ENCODE data around the gene VAPA.
"Not testable (repeated sequence)": the region's sequence is repeated elsewhere in the genome, so short reads cannot be mapped to it uniquely, and the experiment has no call there.

VAPA gene

GRCh38 chr18:9886005-9886348 lies 27.8 kb upstream of the VAPA start:
- no peak for DNase-seq (ENCODE audit: low spot score)

- no peak for DNase-seq (ENCODE audit: low spot score)
Measured at GRCh38 chr18:9887992-9888391, 25.8 kb upstream of the VAPA start.

GRCh38 chr18:9890196-9890595 lies 23.6 kb upstream of the VAPA start:
- DNase-seq (ENCODE audit: low spot score) = no peak

GRCh38 chr18:9890957-9891356 lies 22.9 kb upstream of the VAPA start:
- no peak for DNase-seq (ENCODE audit: low spot score)

GRCh38 chr18:9891515-9891914 lies 22.3 kb upstream of the VAPA start:
- not testable (repeated sequence) for DNase-seq (ENCODE audit: low spot score)

GRCh38 chr18:9894454-9895068 lies 19.3 kb upstream of the VAPA start:
- no peak for DNase-seq (ENCODE audit: low spot score)

GRCh38 chr18:9897129-9897528 lies 16.7 kb upstream of the VAPA start:
- DNase-seq (ENCODE audit: low spot score) = no peak

- not testable (repeated sequence) for DNase-seq (ENCODE audit: low spot score)
Measured at GRCh38 chr18:9897787-9898291, 16.0 kb upstream of the VAPA start.

GRCh38 chr18:9898792-9899549 lies 14.8 kb upstream of the VAPA start:
- DNase-seq (ENCODE audit: low spot score) = no peak

- DNase-seq (ENCODE audit: low spot score) = not testable (repeated sequence)
Measured at GRCh38 chr18:9899550-9899930, 14.3 kb upstream of the VAPA start.

GRCh38 chr18:9900699-9901098 lies 13.1 kb upstream of the VAPA start:
- no peak for DNase-seq (ENCODE audit: low spot score)

- no peak for DNase-seq (ENCODE audit: low spot score)
Measured at GRCh38 chr18:9901377-9901776, 12.4 kb upstream of the VAPA start.

- DNase-seq (ENCODE audit: low spot score) = not testable (repeated sequence)
Measured at GRCh38 chr18:9902264-9902663, 11.6 kb upstream of the VAPA start.

- no peak for DNase-seq (ENCODE audit: low spot score)
Measured at GRCh38 chr18:9902832-9903231, 11.0 kb upstream of the VAPA start.

GRCh38 chr18:9905401-9905922 lies 8.4 kb upstream of the VAPA start:
- no peak for DNase-seq (ENCODE audit: low spot score)

GRCh38 chr18:9906481-9906880 lies 7.3 kb upstream of the VAPA start:
- no peak for DNase-seq (ENCODE audit: low spot score)

GRCh38 chr18:9907867-9908266 lies 5.9 kb upstream of the VAPA start:
- DNase-seq (ENCODE audit: low spot score) = no peak

- no peak for DNase-seq (ENCODE audit: low spot score)
Measured at GRCh38 chr18:9910071-9910470, 3.7 kb upstream of the VAPA start.

GRCh38 chr18:9910661-9911060 lies 3.2 kb upstream of the VAPA start:
- DNase-seq (ENCODE audit: low spot score) = no peak

- DNase-seq (ENCODE audit: low spot score) = no peak
Measured at GRCh38 chr18:9911226-9911625, 2.6 kb upstream of the VAPA start.

GRCh38 chr18:9912285-9912684 lies 1.5 kb upstream of the VAPA start:
- DNase-seq (ENCODE audit: low spot score) = not testable (repeated sequence)

GRCh38 chr18:9913151-9913525 lies 678 bp upstream of the VAPA start:
- no peak for DNase-seq (ENCODE audit: low spot score)

- DNase-seq (ENCODE audit: low spot score) = no peak
Measured at GRCh38 chr18:9914334-9914583, 443 bp downstream of the VAPA start.
